Activated CD8-positive, alpha-beta memory T cell treated with anti-CD3 and anti-CD28 coated beads for 4 hours (primary cell): ENCODE results near the gene DNAAF5.

Experiments
- DNase-seq, 2 donors: peaks; one replicate each; pipeline ENCODE4 v3.0.0-alpha.2; 2020; ENCODE audit warnings: low read depth in 2 of 2

Gene DNAAF5

GRCh38 chr7:707296-708000 lies 19.1 kb upstream of the DNAAF5 start:
- no peak for DNase-seq

- no peak for DNase-seq
These were observed 16.3 kb upstream of the DNAAF5 start for GRCh38 chr7:710161-710560.

- DNase-seq: no peak
These were observed 15.2 kb upstream of the DNAAF5 start for GRCh38 chr7:711093-711921.

- no peak for DNase-seq
These were observed 14.5 kb upstream of the DNAAF5 start for GRCh38 chr7:711922-712380.

GRCh38 chr7:712381-713138 lies 13.9 kb upstream of the DNAAF5 start:
- no peak for DNase-seq

GRCh38 chr7:713139-713457 lies 13.4 kb upstream of the DNAAF5 start:
- DNase-seq: no peak

GRCh38 chr7:713488-714230 lies 12.8 kb upstream of the DNAAF5 start:
- no peak for DNase-seq

- DNase-seq: no peak
These were observed 12.2 kb upstream of the DNAAF5 start for GRCh38 chr7:714251-714671.

- no peak for DNase-seq
These were observed 10.3 kb upstream of the DNAAF5 start for GRCh38 chr7:716222-716621.

GRCh38 chr7:716636-717035 lies 9.9 kb upstream of the DNAAF5 start:
- DNase-seq: no peak

- DNase-seq: no peak
These were observed 4.8 kb upstream of the DNAAF5 start for GRCh38 chr7:721619-722248.

GRCh38 chr7:723541-723940 lies 3.0 kb upstream of the DNAAF5 start:
- DNase-seq: no peak

GRCh38 chr7:724298-724697 lies 2.2 kb upstream of the DNAAF5 start:
- no peak for DNase-seq

- DNase-seq: no peak
These were observed 1.1 kb upstream of the DNAAF5 start for GRCh38 chr7:725223-726005.

- DNase-seq: no peak
These were observed 280 bp downstream of the DNAAF5 start for GRCh38 chr7:726854-727103.

- peak; percentile 18 to 40 for DNase-seq
These were observed 756 bp downstream of the DNAAF5 start, which contains the start of gene PRKAR1B for GRCh38 chr7:727104-727805. Gene PRKAR1B, minus strand, starts transcription at chr7:727281. Its CDS starts 15,776 bp downstream, at chr7:711505.

- DNase-seq: no peak
These were observed 1.4 kb downstream of the DNAAF5 start for GRCh38 chr7:727806-728460.

GRCh38 chr7:728602-729001 lies 2.1 kb downstream of the DNAAF5 start:
- no peak for DNase-seq

GRCh38 chr7:729140-730000 lies 2.9 kb downstream of the DNAAF5 start:
- no peak for DNase-seq
